GM13977 (cell line): ENCODE measurements around the gene LCN10.

Source experiments
- DNase-seq: peaks from one replicate; pipeline ENCODE4 v3.0.0; 2012; ENCODE audit warnings: low spot score
- CTCF ChIP-seq: IDR thresholded peaks from 2 replicates; pipeline ENCODE4 v1.5.1; 2012; ENCODE audit warnings: mild to moderate bottlenecking, control low read depth; ENCODE audit not compliant: insufficient read depth; ENCODE audit errors: extremely low read depth, missing control alignments
- in situ Hi-C: fragments of 300-500 bp; cut with MboI; formaldehyde crosslinking; loops from one replicate; pipeline ENCODE4 v1.12.0; 2022; ENCODE audit warnings: low sequenced_read_pairs, low pct_unique_long_range_greater_than_20kb, mixed read lengths, inconsistent platforms; ENCODE audit not compliant: unreplicated experiment

LCN10 gene

GRCh38 chr9:136728548-136729123 lies 14.1 kb downstream of the LCN10 start:
- DNase-seq: peak; percentile 65
- TF ChIP-seq CTCF: no peak
- in situ Hi-C loops: no loop called here

GRCh38 chr9:136728080-136728547 lies 14.6 kb downstream of the LCN10 start:
- in situ Hi-C loops: no loop called here
- peak; percentile 99 for TF ChIP-seq CTCF
- peak; percentile 98 for DNase-seq

GRCh38 chr9:136726631-136727191 lies 16.0 kb downstream of the LCN10 start:
- DNase-seq: peak; percentile 87
- peak; percentile 73 for TF ChIP-seq CTCF
- in situ Hi-C loops: no loop called here

- TF ChIP-seq CTCF: no peak
- in situ Hi-C loops: no loop called here
- DNase-seq: no peak
Observed at GRCh38 chr9:136726118-136726517, 16.6 kb downstream of the LCN10 start.

GRCh38 chr9:136725612-136726011 lies 17.1 kb downstream of the LCN10 start:
- no peak for DNase-seq

GRCh38 chr9:136724772-136725171 lies 18.0 kb downstream of the LCN10 start:
- in situ Hi-C loops: no loop called here
- no peak for TF ChIP-seq CTCF
- no peak for DNase-seq

More at GRCh38 chr9:136725612-136726011, 17.1 kb downstream of the LCN10 start:
- TF ChIP-seq CTCF: no peak
- in situ Hi-C loops: no loop called here

- no peak for DNase-seq
- in situ Hi-C loops: no loop called here
- TF ChIP-seq CTCF: no peak
Observed at GRCh38 chr9:136723989-136724388, 18.8 kb downstream of the LCN10 start.
